ENCODE results near the gene FGF12.

DNA sequence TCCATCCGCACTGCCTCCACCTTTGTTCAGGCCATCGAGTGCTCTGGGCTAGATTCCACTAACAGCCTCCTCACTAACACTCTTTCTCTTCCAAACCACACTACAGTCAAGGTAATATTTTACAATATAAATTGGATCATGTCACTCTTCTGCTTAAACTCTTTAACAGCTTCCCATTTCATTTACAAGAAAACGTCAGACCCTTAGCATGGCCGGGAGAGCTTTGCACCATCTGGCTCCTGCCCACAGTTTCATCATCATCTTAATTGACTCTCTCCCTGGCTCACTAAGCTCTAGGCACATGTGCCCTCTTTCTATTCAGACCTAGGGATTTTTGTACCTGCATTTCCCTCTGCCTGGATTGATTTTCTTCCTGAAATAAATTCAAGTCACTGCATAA is 354.7 kb downstream of the FGF12 start:
- TF ChIP-seq, protein P1, sequence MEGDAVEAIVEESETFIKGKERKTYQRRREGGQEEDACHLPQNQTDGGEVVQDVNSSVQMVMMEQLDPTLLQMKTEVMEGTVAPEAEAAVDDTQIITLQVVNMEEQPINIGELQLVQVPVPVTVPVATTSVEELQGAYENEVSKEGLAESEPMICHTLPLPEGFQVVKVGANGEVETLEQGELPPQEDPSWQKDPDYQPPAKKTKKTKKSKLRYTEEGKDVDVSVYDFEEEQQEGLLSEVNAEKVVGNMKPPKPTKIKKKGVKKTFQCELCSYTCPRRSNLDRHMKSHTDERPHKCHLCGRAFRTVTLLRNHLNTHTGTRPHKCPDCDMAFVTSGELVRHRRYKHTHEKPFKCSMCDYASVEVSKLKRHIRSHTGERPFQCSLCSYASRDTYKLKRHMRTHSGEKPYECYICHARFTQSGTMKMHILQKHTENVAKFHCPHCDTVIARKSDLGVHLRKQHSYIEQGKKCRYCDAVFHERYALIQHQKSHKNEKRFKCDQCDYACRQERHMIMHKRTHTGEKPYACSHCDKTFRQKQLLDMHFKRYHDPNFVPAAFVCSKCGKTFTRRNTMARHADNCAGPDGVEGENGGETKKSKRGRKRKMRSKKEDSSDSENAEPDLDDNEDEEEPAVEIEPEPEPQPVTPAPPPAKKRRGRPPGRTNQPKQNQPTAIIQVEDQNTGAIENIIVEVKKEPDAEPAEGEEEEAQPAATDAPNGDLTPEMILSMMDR (IDR thresholded peaks at IDR 0.05), result no peak
- no peak for TF ChIP-seq EZH2 (IDR thresholded peaks at IDR 0.05; ENCODE audit: borderline replicate concordance, insufficient read depth, low read depth, low read length, poor library complexity, severe bottlenecking)
